ENCODE data around the gene LRMDA. TPM values are rescaled to one million over a fixed set of nuclear protein-coding genes. Genes with fewer than 3 reads are reported as not detected.

Gene LRMDA
- total RNA-seq, 3 donors from 2014 or later: 8.3 to 17.1 (median 11.1) TPM

DNA sequence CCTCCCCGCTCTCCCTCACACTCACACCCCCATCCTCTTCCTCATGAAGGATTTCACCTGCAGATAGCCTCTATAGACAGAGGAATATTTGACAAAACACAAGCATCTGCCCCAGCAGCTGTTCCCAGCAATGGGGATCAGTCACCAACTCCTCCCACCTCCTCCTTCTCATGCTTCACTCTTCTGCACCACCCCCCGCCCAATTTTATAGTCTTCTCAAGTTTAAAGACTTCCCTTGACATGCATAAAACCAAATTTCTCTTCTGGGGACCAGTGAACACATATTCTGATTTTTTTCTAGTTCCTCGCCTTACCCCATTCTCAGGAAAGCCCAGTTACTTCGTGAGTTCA lies 654.4 kb downstream of the LRMDA start:
- Histone ChIP-seq H3K27ac (no peak overlapping the region), H3K36me3 (no peaks in the 10 kb centered on the region), H3K27me3 (no peaks in the 10 kb centered on the region), H3K9me3 (no peaks in the 10 kb centered on the region), H3K4me1 (no peaks in the 10 kb centered on the region), H3K4me3 (no peak overlapping the region)
- no peak for DNase-seq (ENCODE audit: low spot score in 2 of 2)
- TF ChIP-seq POLR2A (IDR thresholded peaks at IDR 0.05) (no peak), POLR2AphosphoS5 (IDR thresholded peaks at IDR 0.05) (no peak)
- TF ChIP-seq, protein P1, sequence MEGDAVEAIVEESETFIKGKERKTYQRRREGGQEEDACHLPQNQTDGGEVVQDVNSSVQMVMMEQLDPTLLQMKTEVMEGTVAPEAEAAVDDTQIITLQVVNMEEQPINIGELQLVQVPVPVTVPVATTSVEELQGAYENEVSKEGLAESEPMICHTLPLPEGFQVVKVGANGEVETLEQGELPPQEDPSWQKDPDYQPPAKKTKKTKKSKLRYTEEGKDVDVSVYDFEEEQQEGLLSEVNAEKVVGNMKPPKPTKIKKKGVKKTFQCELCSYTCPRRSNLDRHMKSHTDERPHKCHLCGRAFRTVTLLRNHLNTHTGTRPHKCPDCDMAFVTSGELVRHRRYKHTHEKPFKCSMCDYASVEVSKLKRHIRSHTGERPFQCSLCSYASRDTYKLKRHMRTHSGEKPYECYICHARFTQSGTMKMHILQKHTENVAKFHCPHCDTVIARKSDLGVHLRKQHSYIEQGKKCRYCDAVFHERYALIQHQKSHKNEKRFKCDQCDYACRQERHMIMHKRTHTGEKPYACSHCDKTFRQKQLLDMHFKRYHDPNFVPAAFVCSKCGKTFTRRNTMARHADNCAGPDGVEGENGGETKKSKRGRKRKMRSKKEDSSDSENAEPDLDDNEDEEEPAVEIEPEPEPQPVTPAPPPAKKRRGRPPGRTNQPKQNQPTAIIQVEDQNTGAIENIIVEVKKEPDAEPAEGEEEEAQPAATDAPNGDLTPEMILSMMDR (IDR thresholded peaks at IDR 0.05): no peak
- intact Hi-C loops (cut with DNase I; ENCODE audit: low total_unique reads): no loop called here

DNA sequence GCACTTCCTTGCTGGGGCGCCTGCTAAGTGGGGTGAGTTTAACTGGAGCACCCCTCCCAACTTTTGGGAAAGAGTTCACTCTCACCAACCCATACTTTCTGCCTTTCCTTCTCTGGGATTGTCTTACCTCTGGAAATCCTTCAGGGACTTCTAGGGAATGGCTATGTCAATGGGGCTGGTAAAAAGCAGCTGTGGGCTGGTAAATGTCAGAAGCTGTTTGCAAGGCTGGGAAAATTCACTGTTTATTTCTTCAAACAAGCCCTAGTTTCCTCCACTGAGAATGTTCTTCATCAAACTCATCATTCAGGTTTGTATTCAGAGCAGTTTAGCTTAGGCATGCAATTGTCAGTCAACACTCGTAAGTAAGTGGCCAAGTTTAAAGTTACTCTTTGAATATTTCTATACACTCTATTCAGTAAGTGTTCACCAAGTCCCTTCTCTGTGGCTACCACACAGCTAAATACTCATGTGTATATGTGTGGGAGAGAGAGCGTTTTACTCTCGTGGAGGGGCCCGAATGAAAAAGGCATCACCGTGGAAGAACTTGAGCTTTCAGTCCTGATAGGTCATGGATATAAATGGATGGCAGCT lies 654.8 kb downstream of the LRMDA start:
- Histone ChIP-seq H3K27me3 (no peaks in the 10 kb centered on the region), H3K4me3 (no peak overlapping the region), H3K9me3 (no peaks in the 10 kb centered on the region), H3K4me1 (no peaks in the 10 kb centered on the region), H3K27ac (no peak overlapping the region), H3K36me3 (no peaks in the 10 kb centered on the region)
- intact Hi-C loops (cut with DNase I; ENCODE audit: low total_unique reads): no loop called here
- no peak for TF ChIP-seq POLR2AphosphoS5 (IDR thresholded peaks at IDR 0.05)
- TF ChIP-seq, protein P1 (IDR thresholded peaks at IDR 0.05): no peak
- no peak for TF ChIP-seq POLR2A (IDR thresholded peaks at IDR 0.05)
- no peak for DNase-seq (ENCODE audit: low spot score in 2 of 2)

- intact Hi-C loops (cut with DNase I; ENCODE audit: low total_unique reads): no loop called here
Measured at GRCh38 chr10:76086761-76087639, 655.6 kb downstream of the LRMDA start.

DNA sequence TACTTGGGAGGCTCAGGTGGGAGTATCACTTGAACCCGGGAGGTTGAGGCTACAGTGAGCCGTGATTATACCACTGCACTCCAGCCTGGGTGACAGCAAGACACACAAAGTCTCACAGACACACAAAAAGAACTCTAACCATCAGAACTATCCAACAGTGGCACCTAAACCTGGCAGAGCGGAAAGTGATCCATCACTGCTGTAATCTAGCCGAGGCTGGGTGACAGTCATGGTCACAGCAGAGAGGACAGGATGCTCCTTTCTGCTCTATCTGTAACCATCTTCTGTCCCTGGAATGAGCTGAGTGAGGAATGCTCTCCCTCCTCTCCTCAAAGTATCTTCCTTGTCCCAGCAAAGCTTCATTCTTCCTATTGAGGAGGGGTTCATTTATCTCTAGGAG lies 656.6 kb downstream of the LRMDA start:
- no peak for DNase-seq (ENCODE audit: low spot score in 2 of 2)
- no peak overlapping the region for H3K4me3 ChIP-seq
- intact Hi-C loops (cut with DNase I; ENCODE audit: low total_unique reads): no loop called here
- no peaks in the 10 kb centered on the region for H3K27me3 ChIP-seq
- no peaks in the 10 kb centered on the region for H3K9me3 ChIP-seq
- TF ChIP-seq POLR2AphosphoS5 (IDR thresholded peaks at IDR 0.05): no peak
- TF ChIP-seq, protein P1 (IDR thresholded peaks at IDR 0.05): no peak
- no peak for TF ChIP-seq POLR2A (IDR thresholded peaks at IDR 0.05)
- H3K27ac ChIP-seq: no peak overlapping the region
- H3K36me3 ChIP-seq: no peaks in the 10 kb centered on the region
- no peaks in the 10 kb centered on the region for H3K4me1 ChIP-seq

More at GRCh38 chr10:76086761-76087639, 655.6 kb downstream of the LRMDA start:
- no peak for DNase-seq (ENCODE audit: low spot score in 2 of 2)
- H3K4me3 ChIP-seq: no peak overlapping the region
- H3K9me3 ChIP-seq: no peaks in the 10 kb centered on the region
- H3K27me3 ChIP-seq: no peaks in the 10 kb centered on the region
- no peaks in the 10 kb centered on the region for H3K36me3 ChIP-seq
- TF ChIP-seq, protein P1 (IDR thresholded peaks at IDR 0.05): peak; percentile 7 to 45 (median 20)
- no peak for TF ChIP-seq POLR2A (IDR thresholded peaks at IDR 0.05)
- peak in 2 of 3 donors; percentile 17 to 79 for TF ChIP-seq POLR2AphosphoS5 (IDR thresholded peaks at IDR 0.05)
- no peak overlapping the region for H3K27ac ChIP-seq
- H3K4me1 ChIP-seq: no peaks in the 10 kb centered on the region

- TF ChIP-seq POLR2AphosphoS5 (IDR thresholded peaks at IDR 0.05) (no peak), POLR2A (IDR thresholded peaks at IDR 0.05) (no peak)
- TF ChIP-seq, protein P1 (IDR thresholded peaks at IDR 0.05): no peak
- no peaks in the 10 kb centered on the region for H3K4me1 ChIP-seq
- intact Hi-C loops (cut with DNase I; ENCODE audit: low total_unique reads): loop anchor here (1.0 kb wide), 1 partner anchor 9 kb away; no protein-coding TSS in a partner anchor
Measured at GRCh38 chr10:76088980-76089379, 657.6 kb downstream of the LRMDA start.

More at GRCh38 chr10:76088980-76089379, 657.6 kb downstream of the LRMDA start:
- no peak for DNase-seq (ENCODE audit: low spot score in 2 of 2)
- Histone ChIP-seq H3K27ac (no peak overlapping the region), H3K9me3 (no peaks in the 10 kb centered on the region), H3K4me3 (no peak overlapping the region), H3K36me3 (no peaks in the 10 kb centered on the region), H3K27me3 (no peaks in the 10 kb centered on the region)
